DMS53 treated with DMSO at 0.1 percent for 48 hours (cell line): ENCODE measurements around the gene PARD6A.

ENCODE experiments used
- DNase-seq: peaks from one replicate; lab custom pipeline; 2025; ENCODE audit not compliant: unreplicated experiment; lab: John Stamatoyannopoulos, UW

The PARD6A gene

DNA sequence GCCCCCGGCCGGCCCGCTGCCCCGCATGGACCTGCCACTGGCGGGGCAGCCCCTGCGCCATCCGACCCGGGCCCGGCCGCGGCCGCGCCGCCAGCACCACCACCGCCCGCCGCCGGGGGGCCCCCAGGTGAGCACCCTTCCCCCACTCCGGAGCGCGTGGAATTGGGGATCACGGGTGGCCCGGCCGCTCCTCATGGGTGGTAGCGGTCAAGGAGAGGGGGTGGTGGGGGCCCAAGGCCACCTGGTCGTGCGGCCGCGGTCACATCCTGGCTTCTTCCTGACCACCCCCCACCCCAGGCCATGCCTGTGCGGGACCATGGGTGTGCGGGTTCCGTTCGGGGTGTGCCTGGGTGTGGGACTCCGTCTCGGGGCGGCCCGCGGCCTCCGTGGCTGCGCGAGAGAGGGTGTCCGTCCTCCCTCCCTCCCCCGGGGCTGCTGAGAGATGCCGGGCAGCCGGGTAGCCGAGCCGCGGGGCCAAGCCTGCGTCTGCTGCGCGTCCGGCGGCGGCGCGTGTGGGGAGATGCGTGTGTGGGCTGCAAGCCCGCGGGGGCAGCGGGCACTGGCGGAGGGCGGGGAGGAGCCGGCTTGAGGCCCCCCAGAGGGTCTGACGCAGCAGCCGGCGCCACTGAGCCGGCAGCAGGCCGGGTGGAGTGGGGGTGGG lies 7.5 kb upstream of the PARD6A start:
- no peak for DNase-seq

GRCh38 chr16:67653789-67654402 lies 6.9 kb upstream of the PARD6A start:
- no peak for DNase-seq

DNA sequence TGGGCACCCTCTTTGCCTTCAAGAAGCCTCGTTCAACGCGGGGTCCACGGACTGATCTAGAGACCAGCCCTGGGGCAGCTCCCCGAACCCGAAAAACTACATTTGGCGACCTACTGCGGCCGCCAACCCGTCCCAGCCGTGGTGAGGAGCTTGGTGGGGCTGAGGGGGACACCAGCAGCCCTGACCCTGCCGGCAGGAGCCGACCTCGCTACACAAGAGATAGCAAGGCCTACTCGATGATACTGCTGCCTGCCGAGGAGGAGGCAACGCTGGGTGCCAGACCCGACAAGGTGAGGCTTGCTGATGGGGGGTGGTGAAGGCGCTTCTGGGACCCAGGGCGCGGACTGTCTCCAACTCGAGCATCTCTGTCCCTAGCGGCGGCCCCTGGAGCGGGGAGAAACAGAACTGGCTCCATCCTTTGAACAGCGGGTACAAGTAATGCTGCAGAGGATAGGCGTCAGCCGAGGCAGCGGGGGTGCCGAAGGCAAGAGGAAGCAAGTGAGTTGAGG lies 6.3 kb upstream of the PARD6A start:
- no peak for DNase-seq

GRCh38 chr16:67655363-67655762 lies 5.4 kb upstream of the PARD6A start:
- DNase-seq: no peak

- DNase-seq: no peak
Observed at GRCh38 chr16:67656344-67657016, 4.3 kb upstream of the PARD6A start.

GRCh38 chr16:67657017-67657608 lies 3.6 kb upstream of the PARD6A start:
- no peak for DNase-seq

DNA sequence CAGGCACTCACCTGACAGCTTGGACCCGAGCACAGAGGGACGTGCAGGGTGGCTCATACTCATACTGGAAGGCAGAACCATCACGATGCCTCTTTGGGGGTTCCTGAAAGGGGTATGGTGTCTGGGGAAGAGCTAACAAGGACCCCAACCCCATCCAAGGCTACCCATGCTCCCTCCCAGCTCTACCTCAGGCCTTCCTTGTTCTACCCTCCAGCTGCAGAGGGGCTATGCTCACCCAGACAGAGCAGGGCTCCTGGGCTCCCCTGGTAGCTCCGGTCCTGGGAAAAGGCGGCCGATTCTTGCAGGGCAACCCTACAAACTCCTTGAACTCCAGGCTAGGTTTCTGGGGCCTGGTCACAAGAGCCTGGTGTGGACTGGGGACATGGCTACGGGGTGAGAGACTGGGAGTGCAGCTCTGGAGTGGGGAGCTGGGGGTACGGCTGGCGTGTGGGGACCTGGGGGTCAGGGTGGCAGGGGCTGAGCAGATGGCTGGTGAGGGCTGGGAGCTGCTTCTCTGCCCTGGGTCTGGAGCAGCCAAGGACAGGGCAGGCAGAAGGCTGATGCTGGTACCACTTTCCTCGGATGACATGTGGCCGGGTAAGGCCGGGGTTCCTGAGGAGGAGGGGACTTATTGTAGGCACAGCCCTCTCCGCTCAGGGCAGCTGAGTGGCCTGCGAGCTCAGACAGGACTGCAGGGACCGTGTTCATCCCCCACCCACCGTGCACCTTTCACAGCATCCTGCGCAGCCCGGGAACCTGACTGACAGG lies 2.8 kb upstream of the PARD6A start:
- no peak for DNase-seq

DNA sequence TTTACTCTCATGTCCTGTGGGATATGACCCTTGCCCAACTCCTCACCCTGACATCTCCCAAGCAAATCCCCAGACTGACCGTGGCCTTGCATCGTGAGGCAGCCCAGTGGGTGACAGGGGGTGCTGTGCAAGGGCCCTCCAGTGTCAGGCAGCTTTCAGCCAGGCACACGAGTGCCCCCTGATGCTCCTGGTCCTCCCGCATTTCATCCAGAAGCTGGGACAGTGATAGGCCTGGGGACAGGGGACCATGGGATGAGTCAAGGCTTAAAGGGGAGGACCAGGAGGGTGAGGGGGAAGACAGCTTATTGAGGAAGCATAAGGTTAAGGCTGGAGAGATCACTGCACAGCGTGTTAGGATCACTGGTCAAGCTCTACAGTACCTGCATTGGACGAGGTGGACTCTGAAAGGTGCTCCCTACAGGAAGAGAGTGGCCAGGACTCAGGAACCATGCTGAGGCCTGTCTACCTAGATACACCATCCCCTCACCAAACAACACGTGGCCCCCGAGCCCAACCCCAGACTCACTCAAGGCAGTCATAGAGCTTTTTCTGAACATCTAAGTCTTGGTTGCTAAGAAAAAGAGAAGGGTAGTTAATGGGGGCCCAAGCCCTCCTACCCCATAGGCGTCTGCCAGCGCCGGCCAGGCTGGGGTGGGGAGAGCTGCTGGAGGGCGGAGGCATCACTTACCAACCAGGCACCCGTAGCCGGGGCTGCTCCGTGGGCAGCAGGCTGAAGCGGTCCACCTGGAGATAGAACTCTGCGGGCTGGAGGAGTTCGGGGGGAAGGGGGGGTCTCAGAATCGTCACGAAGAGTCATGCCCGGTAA lies 1.7 kb upstream of the PARD6A start:
- no peak for DNase-seq

DNA sequence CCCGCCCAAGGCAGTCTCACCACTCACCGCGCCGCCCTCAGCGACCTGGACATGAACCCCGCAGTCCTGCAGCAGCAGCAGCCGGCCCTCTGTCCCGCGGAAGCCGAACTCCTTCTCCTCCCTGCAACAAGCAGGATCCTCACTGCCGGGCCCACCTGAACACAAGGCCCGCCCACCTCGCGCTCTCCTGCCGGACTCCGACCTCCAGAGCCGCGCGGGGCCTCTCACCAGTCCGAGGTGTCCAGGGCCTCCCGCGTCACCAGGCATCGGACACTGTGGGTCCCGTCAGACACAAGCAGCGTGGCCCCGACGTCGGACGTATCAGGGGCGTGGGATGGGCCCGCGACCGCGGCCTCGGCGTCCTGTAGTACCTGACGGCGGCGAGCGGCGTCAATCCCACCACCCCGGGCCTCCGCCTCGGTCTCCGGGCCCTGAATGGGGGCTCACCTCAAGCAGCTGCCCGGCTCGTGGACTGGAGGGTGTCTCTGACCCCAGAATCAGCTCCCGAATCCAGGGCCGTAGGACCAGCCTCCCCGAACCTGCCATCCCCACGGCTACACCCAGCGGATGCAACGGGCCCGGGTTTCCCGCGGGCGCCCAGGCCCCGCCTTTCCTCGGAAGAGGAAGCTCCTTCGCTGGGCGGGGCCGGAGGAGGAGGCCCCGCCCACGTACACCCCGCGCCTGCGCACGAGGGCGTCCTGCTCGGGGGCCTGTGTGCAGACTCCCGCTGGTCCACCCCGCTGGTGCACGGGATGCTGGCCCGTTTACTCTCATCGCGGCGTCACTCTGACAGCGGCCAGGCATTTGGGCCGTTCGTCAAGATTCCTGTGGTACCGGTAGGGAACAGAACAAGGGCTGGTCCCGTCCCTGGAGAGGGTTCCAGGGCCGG lies 841 bp upstream of the PARD6A start, which contains the start of gene ACD:
ACD (minus strand) TSS at position 586 of the 889 bp plus-strand sequence; CDS start at position 546, 40 bp downstream.
- peak; percentile 74 for DNase-seq

GRCh38 chr16:67661101-67661761 lies 471 bp downstream of the PARD6A start:
- DNase-seq: peak; percentile 36

GRCh38 chr16:67661886-67662652 lies 1.3 kb downstream of the PARD6A start:
- no peak for DNase-seq

DNA sequence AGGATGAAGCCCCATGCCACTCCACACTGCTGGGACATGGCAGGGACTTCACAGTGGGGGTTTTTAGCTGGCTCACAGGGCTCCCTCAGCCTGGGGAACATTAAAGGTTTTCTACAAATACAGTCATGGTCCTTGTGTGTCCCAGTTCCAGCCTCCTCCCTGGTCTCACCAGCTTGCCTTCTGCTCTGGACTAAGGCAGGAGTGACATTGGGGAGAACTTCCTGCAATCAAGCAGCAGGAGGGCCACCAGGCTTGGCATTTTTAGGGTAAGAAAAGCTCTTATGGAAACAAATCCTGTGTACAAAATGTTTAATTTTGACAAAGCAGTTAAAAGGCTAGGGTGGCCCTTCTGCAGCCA lies 1.9 kb downstream of the PARD6A start:
- no peak for DNase-seq

- no peak for DNase-seq
Observed at GRCh38 chr16:67663151-67663876, 2.6 kb downstream of the PARD6A start.

GRCh38 chr16:67663877-67664222 lies 3.1 kb downstream of the PARD6A start:
- DNase-seq: no peak

- no peak for DNase-seq
Observed at GRCh38 chr16:67664258-67664657, 3.5 kb downstream of the PARD6A start.

GRCh38 chr16:67664871-67665270 lies 4.1 kb downstream of the PARD6A start:
- DNase-seq: no peak

GRCh38 chr16:67665598-67665997 lies 4.8 kb downstream of the PARD6A start:
- no peak for DNase-seq
